Activated gamma-delta T cell treated with anti-CD3 and anti-CD28 coated beads, Interleukin-2, amount 50 U/mL, for 16 hours (primary cell): ENCODE results near the gene CYP3A7.
"Not testable (repeated sequence)": the region's sequence is repeated elsewhere in the genome, so short reads cannot be mapped to it uniquely, and the experiment has no call there.

Experiments
- DNase-seq: peaks from one replicate; pipeline ENCODE4 v3.0.0-alpha.2; 2020; ENCODE audit warnings: low read depth

Gene CYP3A7

GRCh38 chr7:99666013-99666395 lies 69.0 kb downstream of the CYP3A7 start:
- DNase-seq: no peak

- DNase-seq: no peak
Measured at GRCh38 chr7:99665312-99666012, 69.5 kb downstream of the CYP3A7 start.

GRCh38 chr7:99657879-99658278 lies 77.1 kb downstream of the CYP3A7 start:
- DNase-seq: not testable (repeated sequence)
